B cell (primary cell): Measurements from ENCODE around the gene FBXO24. TPM values are rescaled to one million over a fixed set of nuclear protein-coding genes. Genes with fewer than 3 reads are reported as not detected.

Experiments
- ATAC-seq: fragments of 200-7000 bp; cut with Tn5 transposase; one replicate; pipeline ENCODE4 v1.10.0; 2021; ENCODE audit warnings: low read depth, mild to moderate bottlenecking, moderate number of reproducible peaks, moderate library complexity
- CTCF ChIA-PET: fragments of 350-600 bp; sonication (Branson Sonifier 250); formaldehyde crosslinking; loops from one replicate; lab custom pipeline; 2021; ENCODE audit warnings: antibody characterized with exemption, inconsistent platforms; lab: Charles Lee
- POLR2A ChIA-PET: fragments of 350-600 bp; sonication (Branson Sonifier 250); formaldehyde crosslinking; loops from one replicate; lab custom pipeline; 2021; ENCODE audit warnings: antibody characterized with exemption; lab: Charles Lee
- DNase-seq: peaks from one replicate; pipeline ENCODE4 v3.0.0; 2013
- H2AFZ ChIP-seq: 2 replicates; pipeline ENCODE4 v1.6.1; 2012; ENCODE audit warnings: mild to moderate bottlenecking, low read depth, low read length; ENCODE audit not compliant: insufficient read depth, poor library complexity, severe bottlenecking
- H3K27ac ChIP-seq, 2 donors: 1 replicate in 1 of 2; 2 replicates in 1 of 2; pipeline ENCODE4 v1.5.1; 2012 to 2013; ENCODE audit warnings: low read length in 2 of 2, mild to moderate bottlenecking in 2 of 2, moderate library complexity in 1 of 2
- H3K27me3 ChIP-seq, 4 experiments: fragments of 200-600 bp in 1 of 4; sonication (generic) in 1 of 4; replicated peaks in 1 of 4; 1 replicate in 2 of 4; 2 replicates in 2 of 4; pipeline versions ENCODE4 v1.6.1 to v1.7.0; 2013 to 2016; ENCODE audit warnings: low read length in 3 of 4, mild to moderate bottlenecking in 2 of 4, mixed read lengths in 1 of 4, moderate library complexity in 1 of 4; ENCODE audit not compliant: insufficient read depth in 4 of 4, control insufficient read depth in 3 of 4; ENCODE audit errors: control extremely low read depth in 1 of 4
- H3K36me3 ChIP-seq, 2 experiments: replicated peaks in 1 of 2; 1 replicate in 1 of 2; 2 replicates in 1 of 2; pipeline versions ENCODE4 v1.6.1 to v1.7.1; 2013; ENCODE audit warnings: low read length in 1 of 2; ENCODE audit not compliant: insufficient read depth in 2 of 2, control insufficient read depth in 1 of 2; ENCODE audit errors: control extremely low read depth in 1 of 2, extremely low read depth in 1 of 2
- H3K4me1 ChIP-seq, 2 donors: fragments of 200-600 bp in 1 of 2; sonication (generic) in 1 of 2; 1 replicate in 1 of 2; 2 replicates in 1 of 2; pipeline versions ENCODE4 v1.5.1 to v1.6.1; 2013 to 2017; ENCODE audit warnings: low read length in 2 of 2; ENCODE audit not compliant: control insufficient read depth in 2 of 2, insufficient read depth in 2 of 2
- H3K4me2 ChIP-seq: replicated peaks from 2 replicates; pipeline ENCODE3; 2012; ENCODE audit warnings: mild to moderate bottlenecking, low read depth, low read length; ENCODE audit not compliant: poor library complexity, severe bottlenecking
- H3K4me3 ChIP-seq, 5 experiments: fragments of 200-600 bp in 1 of 5; sonication (generic) in 1 of 5; 1 replicate in 3 of 5; 2 replicates in 2 of 5; pipeline versions ENCODE4 v1.5.1 to v1.7.0; 2011 to 2016; ENCODE audit warnings: low read length in 4 of 5, mild to moderate bottlenecking in 4 of 5, low read depth in 2 of 5, control low read depth in 1 of 5, moderate library complexity in 1 of 5; ENCODE audit not compliant: insufficient read depth in 1 of 5; ENCODE audit errors: control extremely low read depth in 1 of 5, extremely low read depth in 1 of 5
- H3K79me2 ChIP-seq: fragments of 200-600 bp; sonication (generic); one replicate; pipeline ENCODE4 v1.6.0; 2016; ENCODE audit warnings: low read length; ENCODE audit not compliant: control insufficient read depth, insufficient read depth
- H3K9ac ChIP-seq: fragments of 200-600 bp; sonication (generic); 2 replicates; pipeline ENCODE4 v1.6.1; 2017; ENCODE audit warnings: mild to moderate bottlenecking, low read length, moderate library complexity
- H3K9me3 ChIP-seq, 3 donors: one replicate each; pipeline versions ENCODE4 v1.6.1 to v1.7.1; 2013; ENCODE audit warnings: low read length in 2 of 3; ENCODE audit not compliant: control insufficient read depth in 2 of 3, insufficient read depth in 1 of 3; ENCODE audit errors: control extremely low read depth in 1 of 3
- H4K20me1 ChIP-seq: 2 replicates; pipeline ENCODE4 v1.6.0; 2012; ENCODE audit warnings: mild to moderate bottlenecking, low read length; ENCODE audit not compliant: insufficient read depth, control insufficient read depth, poor library complexity, severe bottlenecking
- H3K27ac Mint-ChIP-seq: one replicate; pipeline ENCODE4 v1.8.0; 2021; ENCODE audit warnings: mixed read lengths
- H3K27me3 Mint-ChIP-seq: one replicate; pipeline ENCODE4 v1.8.0; 2021; ENCODE audit warnings: mixed read lengths
- H3K4me1 Mint-ChIP-seq: one replicate; pipeline ENCODE4 v1.8.0; 2021; ENCODE audit warnings: mixed read lengths
- H3K4me3 Mint-ChIP-seq: one replicate; pipeline ENCODE4 v1.8.0; 2021; ENCODE audit warnings: mixed read lengths
- H3K9me3 Mint-ChIP-seq: one replicate; pipeline ENCODE4 v1.8.0; 2022; ENCODE audit warnings: mixed read lengths; ENCODE audit not compliant: insufficient read depth
- CTCF ChIP-seq: fragments of 200-600 bp; IDR thresholded peaks from one replicate; pipeline ENCODE4 v1.8.0; 2022; ENCODE audit warnings: antibody characterized with exemption, mild to moderate bottlenecking
- EZH2 ChIP-seq: IDR thresholded peaks from 2 replicates; pipeline ENCODE4 v1.6.1; 2012; ENCODE audit warnings: borderline replicate concordance, low read depth, mild to moderate bottlenecking, moderate library complexity, low read length; ENCODE audit not compliant: insufficient read depth, poor library complexity, severe bottlenecking
- WGBS: methylation state at CpG from one replicate; pipeline ENCODE4 v1.1.5; 2013; ENCODE audit warnings: missing lambda C conversion rate; ENCODE audit not compliant: insufficient coverage; 5-methylcytosine and 5-hydroxymethylcytosine counted together
- intact Hi-C: fragments of 100-400 bp; cut with micrococcal nuclease; formaldehyde crosslinking; loops from one replicate; pipeline ENCODE4 v1.10.0; 2022
- polyA plus RNA-seq: library from polyadenylated mRNA; depleted of rRNA; stranded (reverse); fragments of >200 nt; gene quantifications from 2 replicates; pipeline ENCODE4 v1.2.3, GENCODE V29; 2012
- total RNA-seq, 2 donors: library from RNA; stranded (reverse); fragments of 120-200 nt in 1 of 2; gene quantifications; 1 replicate in 1 of 2; 2 replicates in 1 of 2; pipeline versions ENCODE4 v1.2.3 to v1.2.4, GENCODE V29; 2013 to 2022

The FBXO24 gene
- total and polyA plus RNA-seq, 2 donors (not counting 1 experiment from before 2014, with no cell fraction given), result 1.2 to 1.6 TPM

GRCh38 chr7:100538654-100539435 is 47.3 kb upstream of the FBXO24 start, which contains the start of gene AGFG2:
Gene AGFG2, plus strand, starts transcription at chr7:100539203. Its CDS starts 144 bp downstream, at chr7:100539347.
- ChIA-PET CTCF (interaction anchor here (0.7 to 2.9 kb wide), 6 partner anchors 11 to 153 kb away, joined by 3 to 17 read pairs (median 4); partner anchors contain the start of gene FBXO24), POLR2A (interaction anchor here (0.7 to 1.6 kb wide), 6 partner anchors 11 to 167 kb away, joined by 3 to 9 read pairs (median 5); partner anchors contain the start of genes FBXO24 and POP7)
- peaks cover 39% of the 10 kb centered on the region for H3K79me2 ChIP-seq
- H3K27ac Mint-ChIP-seq, result peak within 1 kb of the TSS; percentile 76
- no peaks in the 10 kb centered on the region for H4K20me1 ChIP-seq
- H3K9ac ChIP-seq, result peak within 1 kb of the TSS; percentile 82
- H3K36me3 ChIP-seq, result no peaks in the 10 kb centered on the region
- peak within 1 kb of the TSS; percentile 97 for H2AFZ ChIP-seq
- no peaks in the 10 kb centered on the region for H3K9me3 ChIP-seq
- peak within 1 kb of the TSS; percentile 91 for H3K4me3 Mint-ChIP-seq
- peak within 1 kb of the TSS; percentile 88 for H3K4me2 ChIP-seq
- no peaks in the 10 kb centered on the region for H3K9me3 Mint-ChIP-seq
- peaks cover 14 to 23% of the 10 kb centered on the region in 2 donors for H3K4me1 ChIP-seq
- peak; percentile 100 for DNase-seq
- under 1% methylated on average over 60 of the region's 60 CpGs for WGBS
- intact Hi-C loops, result loop anchor here (1.0 to 2.0 kb wide), 10 partner anchors 11 to 314 kb away; partner anchors contain the start of genes FBXO24, GNB2, LRCH4 and MEPCE
- no peaks in the 10 kb centered on the region for H3K27me3 ChIP-seq
- peak; percentile 97 for ATAC-seq
- no peak for TF ChIP-seq CTCF
- no peak for TF ChIP-seq EZH2
- peak within 1 kb of the TSS in 1 of 2 donors; percentile 42 for H3K27ac ChIP-seq
- H3K4me1 Mint-ChIP-seq, result peaks cover 36% of the 10 kb centered on the region
- peak within 1 kb of the TSS; percentile 62 to 84 (median 72) for H3K4me3 ChIP-seq
- H3K27me3 Mint-ChIP-seq, result no peaks in the 10 kb centered on the region
